GM21423 (cell line): Measurements from ENCODE around the gene ZNF205.
A peak's percentile ranks its signal among the peaks of the same experiment; 100 is the strongest.

Experiments used
- ATAC-seq: cut with Tn5 transposase; IDR thresholded peaks from one replicate; pipeline ENCODE4 v1.9.1; 2021; ENCODE audit warnings: mild to moderate bottlenecking, moderate library complexity; ENCODE audit not compliant: unreplicated experiment

The ZNF205 gene

GRCh38 chr16:3084969-3085670 is 27.3 kb upstream of the ZNF205 start:
- ATAC-seq = no peak

DNA sequence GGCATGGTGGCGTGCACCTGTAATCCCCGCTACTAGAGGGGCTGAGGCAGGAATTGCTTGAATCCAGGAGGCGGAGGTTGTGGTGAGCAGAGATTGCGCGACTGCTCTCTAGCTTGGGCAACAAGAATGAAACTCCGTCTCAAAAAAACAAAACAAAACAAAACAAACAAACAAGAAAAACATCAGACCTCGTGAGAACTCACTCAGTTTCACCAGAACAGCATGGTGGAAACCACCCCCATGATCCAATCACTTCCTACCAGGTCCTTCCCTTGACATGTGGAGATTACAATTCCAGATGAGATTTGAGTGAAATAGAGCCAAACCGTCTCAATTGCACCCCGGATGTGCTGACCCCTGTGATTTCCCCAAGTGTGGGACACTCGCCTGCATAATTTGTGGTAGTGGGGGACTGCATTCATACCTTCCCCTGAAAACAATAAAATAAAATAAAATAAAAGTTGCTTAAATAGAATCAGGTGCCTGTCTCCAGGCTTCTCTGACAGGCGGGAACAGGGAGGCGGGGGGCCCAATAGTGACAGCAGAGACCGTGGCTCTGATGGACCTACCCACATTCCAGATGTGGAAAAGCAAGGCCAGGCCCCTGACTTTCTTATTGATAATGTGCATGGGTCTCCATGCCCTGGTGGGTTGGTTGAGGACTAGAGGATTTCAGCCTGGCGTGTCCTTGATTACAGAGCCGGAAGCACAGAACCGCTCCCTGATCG is 26.4 kb upstream of the ZNF205 start:
- no peak for ATAC-seq

DNA sequence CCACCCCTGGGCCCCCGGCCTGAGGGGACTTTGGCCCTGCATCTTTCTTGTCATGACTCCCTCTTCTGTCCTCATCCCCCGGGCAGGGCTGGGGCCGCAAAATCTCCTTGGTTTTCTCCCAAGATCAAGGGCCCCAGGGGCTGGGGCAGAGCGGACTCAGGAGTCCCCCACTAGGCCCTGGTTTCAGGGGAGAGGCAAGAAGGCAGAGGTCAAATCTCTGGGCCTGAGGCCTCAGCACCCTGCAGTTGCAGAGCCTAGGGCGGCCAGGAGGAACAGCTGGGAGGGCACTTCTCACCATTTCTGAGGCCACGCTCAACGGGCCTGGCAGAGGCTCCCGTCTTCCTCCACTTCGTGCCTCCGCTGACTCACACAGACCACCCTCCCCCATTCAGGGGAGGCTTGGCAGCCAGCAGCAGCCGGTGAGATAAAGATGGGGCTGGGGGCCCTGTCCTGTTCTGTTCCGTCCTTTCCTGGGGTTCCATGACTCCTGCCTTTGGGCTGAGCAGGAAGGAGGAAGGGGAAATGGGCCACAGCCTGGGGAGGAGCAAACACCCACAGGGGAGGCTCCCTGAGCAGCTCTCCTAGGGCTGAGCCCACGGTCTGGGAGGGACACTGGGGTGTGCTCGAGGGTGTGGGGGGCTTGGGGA is 25.7 kb upstream of the ZNF205 start:
- ATAC-seq = no peak

DNA sequence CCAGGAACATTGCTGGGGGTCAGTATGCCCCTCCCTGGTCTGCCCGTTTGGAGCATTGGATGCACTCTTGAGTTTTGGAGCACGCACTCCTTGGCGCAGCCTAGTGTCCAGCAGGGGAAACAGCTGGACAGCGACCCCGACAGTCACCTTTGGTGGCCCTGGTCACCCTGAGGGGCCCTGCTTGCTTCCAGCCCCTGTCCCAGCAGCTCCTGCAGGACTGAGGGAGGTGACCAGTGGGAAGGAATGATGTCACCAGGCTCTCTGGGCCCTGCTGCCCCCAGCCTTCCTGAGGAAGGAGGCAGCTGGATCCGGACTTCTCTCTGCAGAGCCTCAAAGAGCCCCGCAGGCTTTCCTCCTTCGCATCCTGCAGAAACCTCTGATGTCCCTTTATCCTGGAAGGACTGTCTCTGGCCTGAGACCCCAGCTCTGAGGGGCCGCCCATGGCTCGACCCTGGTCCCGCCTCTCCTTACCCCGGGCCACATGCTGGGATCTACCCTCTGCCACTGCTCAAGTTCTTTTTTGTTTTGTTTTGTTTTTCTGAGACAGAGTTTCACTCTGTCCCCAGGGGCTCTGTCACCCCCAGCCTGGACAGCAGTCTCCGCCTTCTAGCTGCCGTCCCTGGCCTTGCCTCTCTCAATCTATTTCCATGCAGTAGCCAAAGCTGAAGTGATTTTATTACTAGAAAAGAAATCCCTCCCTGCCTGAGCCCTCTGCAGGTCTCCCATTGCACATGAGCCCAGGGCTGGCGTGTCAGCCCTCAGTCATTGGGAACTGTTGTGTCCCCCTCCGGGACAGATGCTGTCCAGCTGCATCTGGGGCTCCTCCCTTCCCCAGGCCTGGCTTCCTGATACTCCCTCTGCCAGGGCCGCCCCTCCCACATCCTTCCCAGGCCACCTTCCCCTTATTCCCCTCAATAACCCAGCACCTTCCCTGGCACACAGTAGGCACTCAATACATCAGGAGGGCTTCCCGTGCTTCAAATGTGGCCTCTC is 24.8 kb upstream of the ZNF205 start:
- no peak for ATAC-seq

DNA sequence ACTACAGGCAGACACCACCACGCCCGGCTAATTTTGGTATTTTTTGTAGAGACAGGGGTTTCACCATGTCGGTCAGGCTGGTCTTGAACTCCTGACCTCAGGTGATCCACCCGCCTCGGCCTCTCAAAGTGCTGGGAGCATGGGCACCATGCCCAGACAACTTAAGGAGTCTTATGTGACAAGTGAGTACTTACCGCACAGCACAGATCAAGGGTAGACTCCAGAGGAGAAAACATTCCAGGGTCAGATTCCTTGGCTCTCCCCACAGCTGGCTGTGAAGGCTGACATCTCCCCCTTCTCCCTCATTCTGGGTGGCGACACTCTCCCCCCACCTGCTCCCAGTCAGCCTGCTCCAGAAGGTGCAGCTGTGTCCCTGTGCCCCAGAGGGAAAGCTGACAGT is 23.9 kb upstream of the ZNF205 start:
- no peak for ATAC-seq

DNA sequence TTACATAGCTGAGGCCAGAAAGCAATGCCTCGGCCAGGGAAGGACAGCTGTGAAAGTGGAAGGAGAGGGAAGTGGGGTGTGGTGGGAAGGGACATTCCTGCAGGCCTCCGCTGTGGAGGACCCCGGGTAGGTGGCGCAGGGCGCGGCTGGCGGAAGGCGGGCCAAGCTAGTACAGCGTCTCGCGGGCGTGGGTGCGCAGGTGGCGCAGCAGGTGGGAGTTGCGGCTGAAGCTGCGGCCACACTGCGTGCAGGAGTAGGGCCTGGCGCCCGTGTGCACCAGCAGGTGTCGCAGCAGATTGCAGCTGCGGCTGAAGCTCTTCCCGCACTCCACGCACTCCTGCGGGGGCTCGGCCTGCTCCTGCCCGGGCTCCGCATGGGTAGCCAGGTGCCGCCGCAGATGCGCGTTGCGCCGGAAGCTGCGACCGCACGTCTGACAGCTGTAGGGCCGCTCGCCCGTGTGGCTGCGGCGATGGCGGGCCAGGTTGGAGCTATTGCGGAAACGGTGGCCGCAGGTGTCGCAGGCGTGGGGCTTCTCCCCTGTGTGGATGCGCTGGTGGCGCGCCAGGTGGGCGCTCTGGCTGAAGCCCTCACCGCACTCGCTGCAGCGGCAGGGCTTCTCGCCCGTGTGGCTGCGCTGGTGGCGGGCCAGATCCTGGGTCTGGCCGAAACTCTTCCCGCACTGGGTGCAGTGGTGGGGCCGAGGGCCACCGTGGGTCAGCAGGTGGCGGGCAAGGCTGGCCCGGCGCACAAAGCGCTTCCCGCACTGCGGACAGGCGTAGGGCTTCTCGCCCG is 23.3 kb upstream of the ZNF205 start:
- ATAC-seq = no peak

DNA sequence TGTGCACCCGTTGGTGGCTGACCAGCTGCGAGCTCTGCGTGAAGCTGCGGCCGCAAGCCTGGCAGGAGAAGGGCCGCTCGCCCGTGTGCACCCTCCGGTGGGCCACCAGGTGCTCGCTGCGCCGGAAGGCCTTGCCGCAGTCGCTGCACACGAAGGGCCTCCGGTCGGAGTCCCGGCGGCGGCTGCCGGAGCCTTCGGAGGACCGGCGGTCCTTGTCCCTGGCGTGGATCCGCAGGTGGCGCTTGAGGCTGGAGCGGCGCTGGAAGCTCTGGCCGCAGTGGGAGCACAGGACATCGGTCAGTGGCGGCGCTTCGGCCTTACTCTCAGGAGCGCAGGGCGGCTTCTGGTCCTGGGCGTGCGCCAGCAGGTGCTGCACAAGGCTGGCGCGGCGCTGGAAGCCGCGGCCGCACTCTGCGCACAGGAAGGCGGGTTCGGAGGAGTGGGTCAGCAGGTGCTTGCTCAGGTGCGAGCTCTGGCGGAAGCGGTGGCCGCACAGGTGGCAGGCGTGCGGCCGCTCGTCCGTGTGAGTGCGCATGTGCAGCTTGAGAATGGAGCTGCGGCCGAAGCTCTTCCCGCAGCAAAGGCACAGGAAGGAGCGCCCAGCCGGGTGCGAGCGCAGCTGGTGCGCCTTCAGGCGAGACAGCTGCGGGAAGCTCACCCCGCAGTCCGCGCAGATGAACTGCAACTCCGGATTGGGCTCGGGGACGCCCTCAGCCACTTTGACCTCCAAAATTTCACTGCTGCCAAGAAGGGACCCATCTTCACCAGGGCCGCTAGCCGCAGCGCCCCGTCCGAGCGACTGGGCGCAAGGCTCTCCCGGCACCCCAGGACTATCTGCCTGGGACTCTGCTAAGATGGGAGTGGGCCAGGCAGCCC is 22.4 kb upstream of the ZNF205 start:
- ATAC-seq = no peak

- ATAC-seq = no peak
Measured at GRCh38 chr16:3091551-3091950, 20.8 kb upstream of the ZNF205 start.

GRCh38 chr16:3092501-3092941 is 19.9 kb upstream of the ZNF205 start:
- no peak for ATAC-seq

DNA sequence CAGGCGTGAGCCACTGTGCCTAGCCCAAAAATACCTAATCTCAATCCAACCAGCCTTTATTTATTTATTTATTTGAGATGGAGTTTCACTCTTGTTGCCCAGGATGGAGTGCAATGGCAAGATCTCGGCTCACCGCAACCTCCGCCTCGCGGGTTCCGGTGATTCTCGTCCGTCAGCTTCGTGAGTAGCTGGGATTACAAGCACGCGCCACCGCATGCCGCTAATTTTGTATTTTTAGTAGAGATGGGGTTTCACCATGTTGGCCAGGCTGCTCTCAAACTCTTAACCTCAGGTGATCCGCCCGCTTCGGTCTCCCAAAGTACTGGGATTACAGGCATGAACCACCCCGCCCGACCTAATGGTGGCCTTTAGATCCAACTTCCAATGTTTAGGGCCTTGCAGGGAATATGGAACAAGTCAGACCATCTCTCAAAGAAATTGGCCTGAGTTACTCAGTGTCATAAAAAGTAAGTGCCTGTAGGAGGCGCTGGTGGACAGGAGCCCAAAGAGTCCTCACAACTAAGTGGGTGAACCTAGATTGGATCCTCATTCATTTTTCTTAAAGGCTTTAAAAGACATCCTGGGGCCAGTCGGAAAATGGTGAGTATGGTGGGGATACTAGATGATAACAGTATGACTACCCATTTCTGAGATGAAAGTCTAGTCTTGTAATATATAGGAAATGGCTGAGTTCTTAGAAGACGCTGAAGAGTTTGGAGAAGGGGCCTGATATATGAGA is 17.9 kb upstream of the ZNF205 start:
- no peak for ATAC-seq

- peak; percentile 66 for ATAC-seq
Measured at GRCh38 chr16:3095869-3096268, 16.5 kb upstream of the ZNF205 start.

DNA sequence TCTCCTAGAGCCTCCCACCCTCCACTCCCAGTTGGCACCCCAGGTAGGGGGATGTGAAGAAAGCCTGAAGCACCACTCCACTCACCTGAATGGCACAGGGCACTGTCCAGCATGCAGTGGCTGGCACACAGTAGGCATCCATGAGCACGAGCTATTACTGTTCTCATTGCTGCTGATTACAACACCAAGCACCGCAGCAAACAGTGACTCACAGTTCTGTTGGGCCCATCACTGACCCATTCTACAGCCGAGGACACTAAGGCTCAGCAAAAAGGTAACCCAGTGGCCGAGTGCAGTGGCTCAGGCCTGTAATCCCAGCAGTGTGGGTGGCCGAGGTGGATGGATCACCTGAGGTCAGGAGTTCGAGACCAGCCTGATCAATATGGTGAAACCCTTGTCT is 16.0 kb upstream of the ZNF205 start:
- ATAC-seq = no peak

DNA sequence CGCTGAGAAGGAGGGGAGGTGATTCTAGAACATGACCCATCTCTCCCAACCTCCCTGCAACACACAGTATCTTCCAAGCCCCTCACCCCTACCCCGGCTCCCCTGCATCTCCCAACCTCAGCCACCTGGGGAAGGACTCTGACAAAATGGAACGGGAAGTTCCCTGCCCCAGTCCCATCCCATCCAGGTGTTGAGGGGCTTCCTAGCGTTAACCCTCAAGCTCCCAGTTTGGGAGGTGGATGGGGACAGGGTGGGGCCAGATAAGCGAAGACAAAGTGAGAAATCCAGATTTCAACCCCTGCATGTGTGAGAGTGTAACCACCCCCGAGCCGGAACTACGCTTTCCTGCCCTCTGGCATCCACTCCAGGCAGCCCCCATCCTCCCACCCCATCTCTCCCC is 15.1 kb upstream of the ZNF205 start:
- no peak for ATAC-seq

GRCh38 chr16:3098459-3099394 is 13.7 kb upstream of the ZNF205 start, which contains the start of gene ZSCAN10:
Gene ZSCAN10 (minus strand): TSS chr16:3099294. CDS start chr16:3092937, 6,357 bp downstream.
- no peak for ATAC-seq

DNA sequence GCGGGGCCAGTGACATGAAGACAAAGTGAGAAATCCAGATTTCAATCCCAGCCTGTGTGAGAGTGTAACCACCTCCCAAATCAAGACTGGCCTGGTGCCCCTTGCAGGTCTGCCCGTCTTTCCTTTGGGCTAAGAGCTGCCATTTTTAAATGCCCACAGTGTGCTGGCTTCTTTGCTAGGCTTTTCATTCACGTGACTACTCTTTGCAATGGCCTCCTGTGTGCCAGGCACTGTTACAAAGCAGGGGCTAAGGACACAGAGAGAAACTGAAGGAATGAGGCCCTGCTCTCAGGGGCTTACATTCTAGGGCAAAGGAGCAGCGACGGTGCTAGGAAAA is 13.0 kb upstream of the ZNF205 start:
- ATAC-seq = no peak

DNA sequence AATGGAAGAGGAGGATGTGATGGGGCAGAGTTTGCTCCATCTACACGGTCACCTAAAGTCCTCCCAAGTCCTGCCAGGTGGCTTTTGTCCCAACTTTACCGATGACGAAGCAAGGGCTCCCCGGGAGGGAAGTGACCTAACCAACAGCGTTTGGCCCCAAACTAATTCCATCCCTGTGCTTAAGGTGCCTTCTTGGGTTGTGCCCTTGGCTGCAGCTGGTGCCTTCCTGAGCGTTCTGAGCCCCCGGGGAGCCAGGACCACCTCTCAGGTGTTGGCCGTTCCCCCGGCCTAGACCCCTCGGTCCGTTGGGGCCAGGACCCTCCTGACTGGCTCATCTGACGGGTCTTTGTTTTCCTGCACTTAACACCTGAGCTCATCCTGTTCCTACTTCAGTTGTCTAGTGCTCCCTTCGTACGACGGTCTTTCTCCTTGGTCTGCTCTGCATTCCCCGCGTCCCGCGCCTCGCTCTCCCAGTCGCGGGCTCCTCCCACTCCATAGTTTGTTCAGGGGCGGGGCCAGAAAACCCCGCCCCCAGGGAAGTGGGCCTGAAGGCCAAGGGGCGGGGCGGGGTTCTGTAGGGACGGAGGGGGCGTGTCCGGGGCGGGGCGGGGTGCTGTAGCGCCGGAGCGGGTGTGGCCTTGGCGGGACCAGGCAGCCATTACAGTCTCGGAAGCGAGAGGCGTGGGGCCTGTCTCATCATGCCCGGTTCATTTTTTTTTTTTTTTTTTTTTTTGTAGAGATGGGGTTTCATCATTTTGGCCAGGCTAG is 12.5 kb upstream of the ZNF205 start:
- peak; percentile 61 for ATAC-seq
